GM21367 (cell line): ENCODE results near the gene ZDHHC7.

ENCODE experiments used
- ATAC-seq: cut with Tn5 transposase; IDR thresholded peaks from one replicate; pipeline ENCODE4 v1.9.1; 2021; ENCODE audit not compliant: unreplicated experiment

Gene ZDHHC7

GRCh38 chr16:84999857-85000480 is 11.4 kb downstream of the ZDHHC7 start:
- no peak for ATAC-seq

DNA sequence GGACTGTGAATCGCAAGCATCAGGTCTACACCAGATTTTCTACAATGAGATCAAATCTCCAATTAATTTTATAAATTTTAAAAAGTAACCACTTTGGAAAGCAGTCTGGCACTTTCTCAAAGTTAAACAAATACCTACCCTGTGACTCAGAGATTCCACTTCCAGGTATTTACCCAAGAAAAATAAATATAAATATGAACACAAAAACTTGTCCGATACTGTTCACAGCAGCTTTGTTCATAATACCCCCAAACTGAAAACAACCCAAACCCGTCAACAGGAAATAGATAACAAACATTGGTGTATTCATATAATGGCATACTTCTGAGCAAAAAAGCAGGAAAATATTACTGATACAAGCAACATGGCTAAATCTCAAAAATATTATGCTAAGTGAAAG is 12.1 kb downstream of the ZDHHC7 start:
- ATAC-seq, result no peak

DNA sequence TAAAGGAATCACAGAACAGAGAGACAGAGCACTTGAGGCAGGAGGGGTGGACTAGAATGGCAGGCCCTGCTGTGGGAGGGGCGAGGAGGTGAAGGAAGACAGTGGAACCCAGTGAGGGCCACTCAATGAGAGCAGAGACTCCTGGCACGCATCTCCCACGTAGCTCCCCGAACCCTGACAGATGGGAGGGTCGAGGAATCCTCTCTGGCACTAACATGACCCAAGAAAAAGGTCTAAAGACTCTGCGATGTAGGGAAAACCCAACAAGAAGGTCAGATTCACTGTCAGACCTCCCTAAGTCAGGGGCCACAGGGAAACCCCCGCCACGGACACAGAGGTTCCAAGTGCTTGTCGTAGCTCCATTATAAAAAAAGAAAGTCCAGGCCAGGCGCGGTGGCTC is 15.0 kb downstream of the ZDHHC7 start:
- no peak for ATAC-seq

- ATAC-seq, result no peak
These were observed 15.7 kb downstream of the ZDHHC7 start for GRCh38 chr16:84995663-84996062.

GRCh38 chr16:84993926-84994325 is 17.4 kb downstream of the ZDHHC7 start:
- no peak for ATAC-seq

DNA sequence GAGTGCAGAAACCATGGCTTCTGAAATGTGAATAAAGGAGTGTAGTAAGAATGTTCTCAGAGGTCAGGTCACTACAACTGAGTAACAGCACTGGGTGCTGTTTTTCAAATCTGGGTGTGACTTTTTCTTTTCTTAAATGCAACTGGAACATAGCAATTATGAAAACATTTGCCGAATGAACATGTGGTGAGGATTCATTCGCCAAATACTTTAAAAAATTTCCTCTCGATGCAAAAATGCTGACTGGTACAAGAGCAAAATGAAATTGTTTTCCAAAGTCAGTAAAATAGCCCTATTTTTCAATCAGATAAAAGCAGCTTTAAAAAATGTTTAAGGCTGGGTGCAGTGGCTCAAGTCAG is 18.6 kb downstream of the ZDHHC7 start:
- no peak for ATAC-seq

DNA sequence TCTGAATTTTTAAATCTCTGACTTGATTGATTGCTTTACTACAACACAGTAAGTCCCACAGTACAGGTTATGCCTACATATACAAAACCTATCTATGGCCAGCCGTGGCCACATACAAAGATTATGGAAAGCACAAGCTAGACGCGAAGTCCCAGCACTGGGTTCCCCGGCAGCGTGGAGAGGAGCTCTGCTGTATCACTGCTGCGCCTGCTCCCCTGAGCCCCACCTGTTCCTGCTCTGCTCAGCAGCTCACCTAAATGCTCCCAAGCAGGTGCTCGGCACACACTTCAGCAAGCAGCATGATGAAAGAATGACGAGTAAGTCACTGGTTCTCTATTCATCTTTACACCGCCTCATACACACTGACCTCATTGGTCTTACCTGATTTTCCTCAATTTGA is 20.6 kb downstream of the ZDHHC7 start:
- ATAC-seq, result no peak

DNA sequence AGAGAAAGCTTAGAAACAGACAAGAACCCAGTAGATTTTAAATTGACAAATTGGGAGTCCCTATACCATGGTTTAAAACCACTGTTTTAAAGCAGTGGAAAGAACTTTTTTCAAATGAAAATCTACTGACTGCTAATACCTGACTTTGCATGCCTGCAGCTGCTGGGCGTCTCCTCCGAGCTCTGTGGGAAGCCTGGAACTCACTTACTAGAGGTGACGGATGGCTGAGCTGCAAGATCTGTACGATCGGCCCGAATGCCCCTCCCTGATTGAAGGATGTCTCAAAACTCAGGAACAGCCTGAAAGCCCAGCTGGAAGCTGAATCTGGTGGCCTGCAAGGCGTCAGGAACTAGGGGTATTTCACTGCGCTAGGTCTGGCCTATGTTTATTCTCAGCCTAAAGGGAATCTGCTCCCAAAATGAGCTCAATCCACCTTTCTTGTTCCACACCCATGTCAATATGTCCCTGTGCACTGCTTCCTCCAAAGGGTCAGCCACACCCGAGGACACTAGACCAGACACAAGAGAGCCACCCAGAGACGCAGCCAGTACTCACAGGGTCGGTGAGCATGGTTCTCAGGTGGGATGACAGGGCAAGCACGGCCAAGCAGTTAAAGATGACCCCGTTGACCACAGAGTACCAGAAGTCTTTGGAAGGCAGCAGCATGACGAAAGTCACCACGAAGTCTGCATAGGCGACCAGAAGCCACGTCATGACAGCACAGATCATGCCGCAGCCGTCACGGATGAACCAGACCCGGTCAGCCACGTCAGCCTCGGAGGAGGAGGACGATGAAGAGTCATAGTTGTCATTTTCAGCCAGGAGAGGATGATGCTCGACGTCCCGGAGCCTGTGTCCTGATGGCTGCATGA is 21.4 kb downstream of the ZDHHC7 start:
- ATAC-seq, result no peak

DNA sequence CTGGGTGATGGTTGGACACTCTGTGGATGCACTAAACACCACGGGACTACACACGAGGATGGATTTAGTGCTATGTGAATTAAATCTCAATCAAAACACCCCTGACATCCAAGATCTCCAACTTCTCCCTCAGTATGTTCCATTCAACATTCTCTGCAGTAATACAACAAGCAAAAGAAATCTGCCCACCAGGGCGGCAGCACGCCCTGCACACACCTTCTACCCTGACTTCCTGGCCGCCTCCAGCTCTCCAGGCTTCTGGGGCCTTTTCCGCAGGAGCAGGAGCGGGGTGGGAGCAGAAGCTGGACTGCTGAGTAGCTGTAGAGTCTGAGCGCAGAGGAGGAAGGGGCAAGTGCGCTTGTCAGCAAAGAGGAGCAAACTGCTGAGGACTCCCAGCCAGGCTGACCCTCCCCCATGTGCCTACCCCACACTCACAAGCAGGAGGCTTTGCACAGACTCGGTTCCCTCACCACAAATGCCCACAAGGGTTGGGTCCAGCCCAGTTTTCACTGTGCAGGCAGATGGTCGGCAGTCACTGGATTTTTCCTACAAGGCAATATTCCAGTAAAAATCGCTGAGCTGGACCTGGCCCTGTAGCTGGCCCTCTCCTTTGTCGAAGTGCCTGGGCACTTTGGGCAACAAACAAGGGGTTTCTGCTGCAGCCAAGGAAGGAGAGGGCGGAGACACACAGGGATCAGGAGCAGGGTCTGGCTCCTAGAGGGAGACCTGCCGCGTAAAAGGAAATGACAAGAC is 22.8 kb downstream of the ZDHHC7 start:
- ATAC-seq, result no peak

DNA sequence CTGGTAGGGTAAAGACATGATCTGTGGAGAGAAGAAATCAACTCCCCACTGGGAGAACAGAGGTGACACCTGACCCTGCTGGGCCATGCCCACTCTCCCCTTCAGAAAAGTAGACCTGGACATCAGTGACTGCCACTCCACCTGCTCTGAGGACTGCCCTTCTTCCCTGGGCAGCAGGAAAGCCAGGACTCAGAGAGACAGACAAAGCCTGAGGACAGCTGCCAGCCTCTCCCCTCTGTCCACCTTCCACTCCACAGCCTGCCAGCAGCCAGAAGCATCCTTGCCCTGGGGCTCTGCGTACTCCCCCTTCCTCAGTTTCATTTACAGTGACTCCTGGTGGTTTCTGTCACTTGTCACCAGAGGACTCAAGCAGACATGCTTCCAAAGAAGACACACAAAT is 24.5 kb downstream of the ZDHHC7 start:
- no peak for ATAC-seq

DNA sequence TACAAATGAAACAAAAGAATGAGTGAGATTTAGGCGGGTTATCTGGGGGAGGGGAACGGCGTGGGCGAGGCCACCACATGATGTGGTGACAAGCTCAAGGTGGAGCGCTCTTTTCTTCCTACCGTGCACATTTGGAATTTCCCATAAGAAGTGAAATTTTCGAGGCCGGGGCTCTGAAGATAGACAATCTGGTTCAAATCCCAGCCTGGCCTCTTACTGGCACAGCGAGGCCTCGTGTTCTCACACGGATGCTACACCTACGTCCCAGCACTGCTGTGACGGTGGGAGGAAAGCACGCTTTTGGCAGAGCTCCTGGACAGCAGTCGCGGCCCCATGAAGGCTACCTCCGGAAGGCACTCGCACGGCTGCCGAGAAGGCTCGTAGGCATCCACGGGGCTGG is 25.2 kb downstream of the ZDHHC7 start:
- no peak for ATAC-seq

GRCh38 chr16:84985079-84986065 is 26.0 kb downstream of the ZDHHC7 start:
- ATAC-seq, result no peak

DNA sequence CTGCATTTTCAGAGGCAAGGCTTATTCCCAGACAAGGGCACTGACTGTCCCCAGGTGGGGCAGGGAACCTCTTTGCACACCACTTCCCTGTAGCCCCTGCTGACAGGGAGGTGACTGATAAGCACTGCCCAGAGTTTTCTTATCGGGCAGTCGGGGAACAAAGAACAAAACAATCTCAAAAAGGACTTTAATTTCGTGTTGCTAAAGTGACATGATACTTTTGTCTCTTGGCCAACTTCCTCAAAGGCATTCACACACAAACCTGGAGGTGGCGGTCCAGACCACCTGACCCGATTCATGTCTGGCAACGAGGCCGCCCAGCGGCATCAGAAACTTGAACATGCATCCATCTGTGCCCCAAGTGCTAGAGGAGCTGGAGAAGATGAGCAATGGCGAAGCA is 28.9 kb downstream of the ZDHHC7 start:
- no peak for ATAC-seq

- ATAC-seq, result no peak
These were observed 31.8 kb downstream of the ZDHHC7 start for GRCh38 chr16:84979516-84979915.

GRCh38 chr16:84976644-84977400 is 34.5 kb downstream of the ZDHHC7 start:
- no peak for ATAC-seq

GRCh38 chr16:84975522-84975921 is 35.8 kb downstream of the ZDHHC7 start:
- ATAC-seq, result no peak

- ATAC-seq, result no peak
These were observed 36.3 kb downstream of the ZDHHC7 start for GRCh38 chr16:84975066-84975465.

- ATAC-seq, result no peak
These were observed 37.4 kb downstream of the ZDHHC7 start for GRCh38 chr16:84973776-84974523.

DNA sequence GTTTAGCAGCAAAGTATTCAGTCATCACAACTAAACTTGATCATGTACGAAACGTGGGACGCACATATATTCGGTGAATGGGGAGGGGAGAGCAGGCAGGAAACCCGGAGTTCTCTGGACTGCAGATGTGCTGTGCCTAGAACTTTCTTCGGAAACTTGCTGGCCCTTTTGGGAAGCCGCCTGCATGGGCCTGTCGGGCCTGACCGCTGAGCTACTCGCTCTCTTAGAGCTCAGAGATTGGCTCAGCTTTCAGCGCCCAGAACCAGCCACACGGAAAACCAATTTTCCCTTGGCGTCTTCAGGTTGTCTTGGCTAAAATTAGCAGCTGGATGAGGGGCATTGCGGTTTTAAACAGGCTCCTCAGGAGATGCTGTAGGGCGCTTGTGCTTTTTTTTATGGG is 38.1 kb downstream of the ZDHHC7 start:
- ATAC-seq, result no peak
